Smooth muscle cell (in vitro differentiated cells): Measurements from ENCODE around the gene LDLR. TPM values are rescaled to one million over a fixed set of nuclear protein-coding genes. Genes with fewer than 3 reads are reported as not detected.

Source experiments
- DNase-seq: peaks from one replicate; lab custom pipeline; 2025; ENCODE audit not compliant: unreplicated experiment; lab: John Stamatoyannopoulos, UW
- H2AFZ ChIP-seq: fragments of 200-600 bp; sonication (generic); 2 replicates; pipeline ENCODE4 v1.6.0; 2016; ENCODE audit warnings: antibody characterized with exemption, low read depth, mild to moderate bottlenecking
- H3F3A ChIP-seq: fragments of 200-600 bp; sonication (generic); 2 replicates; pipeline ENCODE4 v1.6.0; 2017; ENCODE audit warnings: antibody characterized with exemption, low read depth
- H3K27ac ChIP-seq: fragments of 200-600 bp; sonication (generic); 2 replicates; pipeline ENCODE4 v1.5.1; 2016; ENCODE audit warnings: low read depth, mild to moderate bottlenecking
- H3K27me3 ChIP-seq: fragments of 200-600 bp; sonication (generic); 2 replicates; pipeline ENCODE4 v1.6.1; 2016; ENCODE audit warnings: low read depth, mild to moderate bottlenecking
- H3K36me3 ChIP-seq: fragments of 200-600 bp; sonication (generic); 2 replicates; pipeline ENCODE4 v1.5.1; 2016; ENCODE audit warnings: low read depth
- H3K4me1 ChIP-seq: fragments of 200-600 bp; sonication (generic); 2 replicates; pipeline ENCODE4 v1.5.1; 2016; ENCODE audit warnings: low read depth
- H3K4me2 ChIP-seq: fragments of 200-600 bp; sonication (generic); 2 replicates; pipeline ENCODE4 v1.6.0; 2016; ENCODE audit warnings: mild to moderate bottlenecking
- H3K4me3 ChIP-seq: fragments of 200-600 bp; sonication (generic); 2 replicates; pipeline ENCODE4 v1.5.1; 2016; ENCODE audit warnings: mild to moderate bottlenecking
- H3K79me2 ChIP-seq: fragments of 200-600 bp; sonication (generic); 2 replicates; pipeline ENCODE4 v1.6.0; 2016; ENCODE audit warnings: low read depth, mild to moderate bottlenecking
- H3K9ac ChIP-seq: fragments of 200-600 bp; sonication (generic); 2 replicates; pipeline ENCODE4 v1.6.0; 2016; ENCODE audit warnings: low read depth
- H3K9me3 ChIP-seq: fragments of 200-600 bp; sonication (generic); replicated peaks from 2 replicates; pipeline ENCODE4 v1.5.1; 2016; ENCODE audit warnings: low read depth
- H4K20me1 ChIP-seq: fragments of 200-600 bp; sonication (generic); 2 replicates; pipeline ENCODE4 v1.6.0; 2016; ENCODE audit warnings: low read depth
- WGBS: methylation state at CpG from one replicate; pipeline ENCODE4 v1.1.7; 2016; ENCODE audit warnings: low lambda C conversion rate; 5-methylcytosine and 5-hydroxymethylcytosine counted together
- polyA plus RNA-seq: library from polyadenylated mRNA; unstranded; fragments of >200 nt; fragmentation: Nextera tagmentation; extraction: Ambion mirVana; gene quantifications from 2 replicates; pipeline ENCODE4 v1.2.1, GENCODE V29; 2016
- total RNA-seq: library from RNA; depleted of rRNA; stranded (reverse); fragments of >200 nt; gene quantifications from 2 replicates; pipeline ENCODE4 v1.2.3, GENCODE V29; 2014
- TF ChIP-seq, protein P1 (sequence below): fragments of 200-600 bp; sonication (generic); IDR thresholded peaks from 2 replicates; pipeline ENCODE4 v1.5.1; 2017; ENCODE audit warnings: borderline replicate concordance, mild to moderate bottlenecking, antibody characterized with exemption; ENCODE audit not compliant: insufficient read depth, poor library complexity, severe bottlenecking

Gene LDLR
- total and polyA plus RNA-seq, 2 experiments from 2014 or later = 115 to 164 TPM

DNA sequence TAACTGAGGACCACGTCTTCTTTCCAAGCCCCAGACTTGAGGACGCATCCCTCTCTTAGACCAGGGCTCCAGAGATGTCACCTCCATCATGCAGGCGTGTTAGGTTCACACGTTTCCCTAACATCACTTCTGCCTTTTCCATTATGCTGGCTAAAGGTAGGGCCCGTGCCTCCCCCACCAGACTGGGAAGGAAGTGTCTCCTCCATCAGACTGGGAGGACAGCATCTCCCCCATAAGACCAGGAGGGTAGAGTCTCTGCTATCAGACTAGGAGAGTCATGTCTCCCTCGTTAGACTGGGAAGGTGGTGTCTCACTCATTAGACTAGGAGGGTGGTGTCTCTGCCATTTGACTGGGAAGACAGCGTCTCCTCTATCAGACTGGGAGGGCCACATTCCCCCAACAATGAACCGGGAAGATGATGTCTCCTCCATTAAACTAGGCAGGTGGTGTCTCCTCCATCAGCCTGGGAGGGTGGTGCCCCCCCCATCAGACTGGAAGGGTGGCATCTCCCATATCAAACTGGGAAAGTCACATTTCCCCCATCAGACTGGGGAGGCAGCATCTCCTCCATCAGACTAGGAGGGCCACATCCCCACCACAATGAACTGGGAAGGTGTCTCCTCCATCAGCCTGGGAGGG, 84.4 kb downstream of the LDLR start:
- no peak overlapping the region for H3K27ac ChIP-seq
- no peak overlapping the region for H3K4me2 ChIP-seq
- H3K36me3 ChIP-seq = no peaks in the 10 kb centered on the region
- H3K27me3 ChIP-seq = no peaks in the 10 kb centered on the region
- H3K79me2 ChIP-seq = no peaks in the 10 kb centered on the region
- 97% methylated on average over 8 of the region's 8 CpGs for WGBS
- H3F3A ChIP-seq = no peaks in the 10 kb centered on the region
- H3K9me3 ChIP-seq = no peaks in the 10 kb centered on the region
- H3K4me3 ChIP-seq = no peak overlapping the region
- no peaks in the 10 kb centered on the region for H3K4me1 ChIP-seq
- TF ChIP-seq, protein P1, sequence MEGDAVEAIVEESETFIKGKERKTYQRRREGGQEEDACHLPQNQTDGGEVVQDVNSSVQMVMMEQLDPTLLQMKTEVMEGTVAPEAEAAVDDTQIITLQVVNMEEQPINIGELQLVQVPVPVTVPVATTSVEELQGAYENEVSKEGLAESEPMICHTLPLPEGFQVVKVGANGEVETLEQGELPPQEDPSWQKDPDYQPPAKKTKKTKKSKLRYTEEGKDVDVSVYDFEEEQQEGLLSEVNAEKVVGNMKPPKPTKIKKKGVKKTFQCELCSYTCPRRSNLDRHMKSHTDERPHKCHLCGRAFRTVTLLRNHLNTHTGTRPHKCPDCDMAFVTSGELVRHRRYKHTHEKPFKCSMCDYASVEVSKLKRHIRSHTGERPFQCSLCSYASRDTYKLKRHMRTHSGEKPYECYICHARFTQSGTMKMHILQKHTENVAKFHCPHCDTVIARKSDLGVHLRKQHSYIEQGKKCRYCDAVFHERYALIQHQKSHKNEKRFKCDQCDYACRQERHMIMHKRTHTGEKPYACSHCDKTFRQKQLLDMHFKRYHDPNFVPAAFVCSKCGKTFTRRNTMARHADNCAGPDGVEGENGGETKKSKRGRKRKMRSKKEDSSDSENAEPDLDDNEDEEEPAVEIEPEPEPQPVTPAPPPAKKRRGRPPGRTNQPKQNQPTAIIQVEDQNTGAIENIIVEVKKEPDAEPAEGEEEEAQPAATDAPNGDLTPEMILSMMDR = no peak
- no peak for DNase-seq
- H4K20me1 ChIP-seq = no peaks in the 10 kb centered on the region
- H2AFZ ChIP-seq = no peak overlapping the region
- no peak overlapping the region for H3K9ac ChIP-seq

- Histone ChIP-seq H3K4me3 (no peak overlapping the region), H3K27ac (no peak overlapping the region), H3K9me3 (no peaks in the 10 kb centered on the region), H3F3A (no peaks in the 10 kb centered on the region), H3K79me2 (no peaks in the 10 kb centered on the region), H3K4me2 (no peak overlapping the region), H2AFZ (no peak overlapping the region), H3K36me3 (no peaks in the 10 kb centered on the region), H3K27me3 (no peaks in the 10 kb centered on the region), H3K9ac (no peak overlapping the region), H4K20me1 (no peaks in the 10 kb centered on the region), H3K4me1 (no peaks in the 10 kb centered on the region)
- WGBS = 97% methylated on average over 27 of the region's 27 CpGs
- TF ChIP-seq, protein P1 = no peak
- no peak for DNase-seq
Observed at GRCh38 chr19:11174336-11174735, 85.1 kb downstream of the LDLR start.

- Histone ChIP-seq H3K4me3 (no peak overlapping the region), H3K4me1 (no peaks in the 10 kb centered on the region), H3K36me3 (no peaks in the 10 kb centered on the region), H3K79me2 (peaks cover 5% of the 10 kb centered on the region), H2AFZ (no peak overlapping the region), H4K20me1 (no peaks in the 10 kb centered on the region), H3K9me3 (no peaks in the 10 kb centered on the region), H3K9ac (no peak overlapping the region), H3F3A (no peaks in the 10 kb centered on the region), H3K27me3 (no peaks in the 10 kb centered on the region), H3K27ac (no peak overlapping the region), H3K4me2 (no peak overlapping the region)
- TF ChIP-seq, protein P1 = no peak
- WGBS = 97% methylated on average over 7 of the region's 7 CpGs
- DNase-seq = no peak
Observed at GRCh38 chr19:11175920-11176319, 86.7 kb downstream of the LDLR start.
